Upper lobe of right lung (tissue), 1 donor: ENCODE data around the gene MIA2. TPM values are rescaled to one million over a fixed set of nuclear protein-coding genes. Genes with fewer than 3 reads are reported as not detected.

Source experiments
- ATAC-seq: fragments of 200-7000 bp; cut with Tn5 transposase; one replicate; pipeline ENCODE4 v1.9.1; 2020; ENCODE audit warnings: mild to moderate bottlenecking, moderate library complexity
- DNase-seq: peaks from one replicate; pipeline ENCODE4 v3.0.0-alpha.2; 2020
- H3K27ac ChIP-seq: fragments of 200-600 bp; one replicate; pipeline ENCODE4 v1.8.0; 2022
- H3K27me3 ChIP-seq: fragments of 200-600 bp; one replicate; pipeline ENCODE4 v1.8.0; 2022; ENCODE audit warnings: mild to moderate bottlenecking
- H3K36me3 ChIP-seq: fragments of 200-600 bp; one replicate; pipeline ENCODE4 v1.8.0; 2022
- H3K4me1 ChIP-seq: fragments of 200-600 bp; one replicate; pipeline ENCODE4 v1.8.0; 2022
- H3K4me3 ChIP-seq: fragments of 200-600 bp; one replicate; pipeline ENCODE4 v1.8.0; 2022; ENCODE audit warnings: mild to moderate bottlenecking
- H3K9me3 ChIP-seq: fragments of 200-600 bp; one replicate; pipeline ENCODE4 v1.8.0; 2022
- CTCF ChIP-seq: fragments of 200-600 bp; IDR thresholded peaks from one replicate; pipeline ENCODE4 v1.8.0; 2022; ENCODE audit warnings: antibody characterized with exemption
- intact Hi-C: fragments of 100-400 bp; cut with DNase I; formaldehyde crosslinking; loops from one replicate; pipeline ENCODE4 v1.11.0; 2022
- total RNA-seq: library from RNA; stranded (reverse); fragmentation: NEBNext Ultra II Directional; extraction: Animal tissue kit (Norgen Biotek cat#: 25700); gene quantifications from one replicate; pipeline ENCODE4 v1.2.1, GENCODE V29; 2021
- donor health status: DM: no; HTN: yes; CAD: no; lungs with severe emphysema.

Gene MIA2
- total RNA-seq, 1 donor from 2014 or later = 33.8 TPM

- Histone ChIP-seq H3K4me3 (no peak overlapping the region), H3K4me1 (no peaks in the 10 kb centered on the region), H3K27ac (no peak overlapping the region), H3K9me3 (peaks cover 11% of the 10 kb centered on the region), H3K27me3 (no peaks in the 10 kb centered on the region), H3K36me3 (peaks cover 9% of the 10 kb centered on the region)
- TF ChIP-seq CTCF = no peak
- ATAC-seq (no peak), DNase-seq (no peak)
- intact Hi-C loops = no loop called here
Measured at GRCh38 chr14:39369029-39369428, 135.3 kb downstream of the MIA2 start.

GRCh38 chr14:39370415-39370814 is 136.7 kb downstream of the MIA2 start:
- H3K9me3 ChIP-seq = no peaks in the 10 kb centered on the region
- no peak for DNase-seq
- no peak overlapping the region for H3K4me3 ChIP-seq
- H3K36me3 ChIP-seq = peaks cover 9% of the 10 kb centered on the region
- ATAC-seq = no peak
- intact Hi-C loops = no loop called here
- no peaks in the 10 kb centered on the region for H3K4me1 ChIP-seq
- no peaks in the 10 kb centered on the region for H3K27me3 ChIP-seq
- no peak overlapping the region for H3K27ac ChIP-seq
- no peak for TF ChIP-seq CTCF

- no peak for ATAC-seq
- intact Hi-C loops = no loop called here
- no peak overlapping the region for H3K4me3 ChIP-seq
Measured at GRCh38 chr14:39372656-39373055, 138.9 kb downstream of the MIA2 start.

GRCh38 chr14:39374851-39375250 is 141.1 kb downstream of the MIA2 start:
- H3K27ac ChIP-seq = no peak overlapping the region
- no peaks in the 10 kb centered on the region for H3K9me3 ChIP-seq
- no peak for TF ChIP-seq CTCF
- intact Hi-C loops = no loop called here
- no peaks in the 10 kb centered on the region for H3K27me3 ChIP-seq
- H3K4me1 ChIP-seq = peaks cover 4% of the 10 kb centered on the region
- H3K36me3 ChIP-seq = peaks cover 7% of the 10 kb centered on the region
- ATAC-seq (no peak), DNase-seq (no peak)
- H3K4me3 ChIP-seq = no peak overlapping the region

More at GRCh38 chr14:39372656-39373055, 138.9 kb downstream of the MIA2 start:
- TF ChIP-seq CTCF = no peak
- no peak for DNase-seq
- no peaks in the 10 kb centered on the region for H3K27me3 ChIP-seq
- no peak overlapping the region for H3K27ac ChIP-seq
- no peaks in the 10 kb centered on the region for H3K9me3 ChIP-seq
- H3K4me1 ChIP-seq = peaks cover 4% of the 10 kb centered on the region
- H3K36me3 ChIP-seq = peaks cover 9% of the 10 kb centered on the region

GRCh38 chr14:39376667-39377403 is 143.1 kb downstream of the MIA2 start:
- no peak for ATAC-seq
- Histone ChIP-seq H3K27ac (no peak overlapping the region), H3K4me3 (no peak overlapping the region), H3K36me3 (no peaks in the 10 kb centered on the region), H3K4me1 (peaks cover 4% of the 10 kb centered on the region), H3K9me3 (no peaks in the 10 kb centered on the region), H3K27me3 (no peaks in the 10 kb centered on the region)
- no peak for DNase-seq
- intact Hi-C loops = no loop called here
- TF ChIP-seq CTCF = no peak
